Upper lobe of left lung (tissue), 6 donors: ENCODE measurements around the gene HNRNPM. TPM values are rescaled to one million over a fixed set of nuclear protein-coding genes. Genes with fewer than 3 reads are reported as not detected.
"Not testable (repeated sequence)": the region's sequence is repeated elsewhere in the genome, so short reads cannot be mapped to it uniquely, and the experiment has no call there.

Experiments used
- ATAC-seq, 2 donors: fragments of 200-7000 bp; cut with Tn5 transposase; one replicate each; pipeline ENCODE4 v1.9.1; 2022; ENCODE audit warnings: mild to moderate bottlenecking in 2 of 2, moderate library complexity in 2 of 2; ENCODE audit not compliant: low FRiP score in 2 of 2
- DNase-seq, 2 donors: peaks; one replicate each; pipeline ENCODE4 v3.0.0-alpha.2; 2019 to 2020
- H3K27ac ChIP-seq, 4 donors: fragments of 200-600 bp; sonication (generic); one replicate each; pipeline ENCODE4 v1.5.1; 2016 to 2019
- H3K27me3 ChIP-seq, 4 donors: fragments of 200-600 bp; sonication (generic); one replicate each; pipeline ENCODE4 v1.5.1; 2017 to 2019
- H3K36me3 ChIP-seq, 4 donors: fragments of 200-600 bp; sonication (generic); one replicate each; pipeline ENCODE4 v1.5.1; 2016 to 2019
- H3K4me1 ChIP-seq, 4 donors: fragments of 200-600 bp; sonication (generic); one replicate each; pipeline ENCODE4 v1.5.1; 2018 to 2019
- H3K4me3 ChIP-seq, 4 donors: fragments of 200-600 bp; sonication (generic); one replicate each; pipeline ENCODE4 v1.5.1; 2017 to 2019; ENCODE audit warnings: mild to moderate bottlenecking in 2 of 4, moderate library complexity in 1 of 4
- H3K9me3 ChIP-seq, 4 donors: fragments of 200-600 bp; sonication (generic); one replicate each; pipeline ENCODE4 v1.5.1; 2018 to 2019
- EP300 ChIP-seq, 4 donors: sonication (generic); formaldehyde crosslinking; IDR thresholded peaks; one replicate each; pipeline ENCODE4 v1.5.1; 2017; ENCODE audit warnings: antibody characterized with exemption in 4 of 4, control low read depth in 2 of 4
- POLR2A ChIP-seq, 4 donors: fragments of 450-650 bp; IDR thresholded peaks; one replicate each; pipeline ENCODE4 v1.5.1; 2016 to 2017; ENCODE audit warnings: antibody characterized with exemption in 4 of 4, mild to moderate bottlenecking in 2 of 4
- POLR2AphosphoS5 ChIP-seq, 2 donors: sonication (generic); formaldehyde crosslinking; IDR thresholded peaks; one replicate each; pipeline ENCODE4 v1.5.1; 2017; ENCODE audit warnings: antibody characterized with exemption in 2 of 2
- WGBS, 2 donors: methylation state at CpG; one replicate each; pipeline ENCODE4 v1.1.5; 2017 to 2018; 5-methylcytosine and 5-hydroxymethylcytosine counted together
- total RNA-seq, 6 donors: library from RNA; depleted of rRNA in 4 of 6; stranded (reverse); fragments of >200 nt in 4 of 6; gene quantifications; one replicate each; pipeline versions ENCODE4 v1.1.0 to v1.2.1, GENCODE V29; 2016 to 2021
- TF ChIP-seq, protein P1 (sequence below), 6 experiments: fragments of 450-650 bp in 4 of 6; fragments of 200-600 bp in 2 of 6; sonication (generic) in 2 of 6; IDR thresholded peaks; one replicate each; pipeline ENCODE4 v1.5.1; 2016 to 2019; ENCODE audit warnings: antibody characterized with exemption in 6 of 6
- donor health status: DM: no; HTN: no; CAD: no; lungs with moderate emphysema.
- donor health status: DM: no; HTN: yes; CAD: no; lungs with severe emphysema.

The HNRNPM gene
- total RNA-seq, 6 donors from 2014 or later = 95.2 to 188 (median 149) TPM

DNA sequence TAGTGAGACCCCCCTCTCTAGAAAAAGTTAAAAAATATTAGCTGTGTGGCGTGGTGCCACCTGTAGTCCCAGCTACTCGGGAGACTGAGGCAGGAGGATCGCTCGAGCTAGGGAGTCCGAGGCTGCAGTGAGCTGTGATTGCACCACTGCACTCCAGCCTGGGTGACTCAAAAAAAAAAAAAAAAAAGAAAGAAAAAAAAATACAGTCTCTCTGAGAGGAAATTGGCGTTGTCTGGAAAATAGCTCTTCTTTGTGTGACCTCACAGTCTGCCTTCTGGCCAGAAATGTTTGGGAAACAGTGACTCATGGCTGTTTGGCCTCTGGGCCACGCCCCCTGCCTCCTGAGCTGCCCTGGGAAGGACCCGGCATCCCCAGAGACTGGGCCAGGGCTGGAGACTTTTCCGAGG is 21.0 kb upstream of the HNRNPM start:
- H3K36me3 ChIP-seq = peaks cover 0 to 30% (median 17%) of the 10 kb centered on the region in 4 donors
- peak; percentile 92 to 96 for ATAC-seq
- TF ChIP-seq POLR2A (IDR thresholded peaks at IDR 0.05) (no peak), POLR2AphosphoS5 (IDR thresholded peaks at IDR 0.05) (peak; percentile 74 to 87), EP300 (IDR thresholded peaks at IDR 0.05) (peak in 2 of 4 donors; percentile 42 to 77)
- 33 to 38% methylated on average over 9 of the region's 9 CpGs for WGBS, 2 donors
- no peaks in the 10 kb centered on the region for H3K9me3 ChIP-seq
- peak overlapping the region; percentile 78 to 83 (median 82) for H3K27ac ChIP-seq
- peak; percentile 65 to 88 for DNase-seq
- H3K4me1 ChIP-seq = peaks cover 17 to 24% (median 20%) of the 10 kb centered on the region in 4 donors
- no peaks in the 10 kb centered on the region for H3K27me3 ChIP-seq
- H3K4me3 ChIP-seq = peak overlapping the region in 1 of 4 donors; percentile 11

DNA sequence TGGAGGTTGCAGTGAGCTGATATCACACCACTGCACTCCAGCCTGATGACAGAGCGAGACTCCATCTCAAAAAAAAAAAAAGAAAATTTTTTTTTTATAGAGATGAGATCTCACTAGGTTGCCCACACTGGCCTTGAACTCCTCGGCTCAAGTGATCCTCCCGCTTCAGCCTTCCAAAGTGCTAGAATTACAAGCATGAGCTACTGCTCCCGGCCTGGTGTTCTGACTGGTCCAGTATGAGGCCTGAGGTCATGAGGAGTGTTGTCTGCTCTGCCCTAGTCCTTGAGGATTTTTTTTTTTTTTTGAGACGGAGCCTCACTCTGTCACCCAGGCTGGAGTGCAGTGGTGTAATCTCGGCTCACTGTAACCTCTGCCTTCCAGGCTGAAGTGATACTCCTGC is 19.4 kb upstream of the HNRNPM start:
- Histone ChIP-seq H3K36me3 (peaks cover 0 to 33% (median 20%) of the 10 kb centered on the region in 4 donors), H3K4me1 (peaks cover 17 to 20% (median 17%) of the 10 kb centered on the region in 4 donors)
- 95 to 98% methylated on average over 6 of the region's 6 CpGs for WGBS, 2 donors
- H3K27ac ChIP-seq, H3K4me3 ChIP-seq, H3K9me3 ChIP-seq, H3K27me3 ChIP-seq, ATAC-seq, DNase-seq: not testable (repeated sequence)

- whole genome bisulfite sequencing, 2 donors = 91 to 94% methylated on average over 3 to 7 of the region's 7 CpGs
- Histone ChIP-seq H3K36me3 (peaks cover 0 to 41% (median 27%) of the 10 kb centered on the region in 4 donors), H3K4me3 (no peak overlapping the region), H3K27ac (no peak overlapping the region), H3K4me1 (peaks cover 17 to 20% (median 17%) of the 10 kb centered on the region in 4 donors), H3K9me3 (no peaks in the 10 kb centered on the region), H3K27me3 (no peaks in the 10 kb centered on the region)
- TF ChIP-seq EP300 (IDR thresholded peaks at IDR 0.05) (no peak), POLR2A (IDR thresholded peaks at IDR 0.05) (no peak), POLR2AphosphoS5 (IDR thresholded peaks at IDR 0.05) (no peak)
- TF ChIP-seq, protein P1, sequence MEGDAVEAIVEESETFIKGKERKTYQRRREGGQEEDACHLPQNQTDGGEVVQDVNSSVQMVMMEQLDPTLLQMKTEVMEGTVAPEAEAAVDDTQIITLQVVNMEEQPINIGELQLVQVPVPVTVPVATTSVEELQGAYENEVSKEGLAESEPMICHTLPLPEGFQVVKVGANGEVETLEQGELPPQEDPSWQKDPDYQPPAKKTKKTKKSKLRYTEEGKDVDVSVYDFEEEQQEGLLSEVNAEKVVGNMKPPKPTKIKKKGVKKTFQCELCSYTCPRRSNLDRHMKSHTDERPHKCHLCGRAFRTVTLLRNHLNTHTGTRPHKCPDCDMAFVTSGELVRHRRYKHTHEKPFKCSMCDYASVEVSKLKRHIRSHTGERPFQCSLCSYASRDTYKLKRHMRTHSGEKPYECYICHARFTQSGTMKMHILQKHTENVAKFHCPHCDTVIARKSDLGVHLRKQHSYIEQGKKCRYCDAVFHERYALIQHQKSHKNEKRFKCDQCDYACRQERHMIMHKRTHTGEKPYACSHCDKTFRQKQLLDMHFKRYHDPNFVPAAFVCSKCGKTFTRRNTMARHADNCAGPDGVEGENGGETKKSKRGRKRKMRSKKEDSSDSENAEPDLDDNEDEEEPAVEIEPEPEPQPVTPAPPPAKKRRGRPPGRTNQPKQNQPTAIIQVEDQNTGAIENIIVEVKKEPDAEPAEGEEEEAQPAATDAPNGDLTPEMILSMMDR (IDR thresholded peaks at IDR 0.05) = no peak
- ATAC-seq (no peak), DNase-seq (no peak)
Measured at GRCh38 chr19:8426283-8426682, 18.5 kb upstream of the HNRNPM start.

DNA sequence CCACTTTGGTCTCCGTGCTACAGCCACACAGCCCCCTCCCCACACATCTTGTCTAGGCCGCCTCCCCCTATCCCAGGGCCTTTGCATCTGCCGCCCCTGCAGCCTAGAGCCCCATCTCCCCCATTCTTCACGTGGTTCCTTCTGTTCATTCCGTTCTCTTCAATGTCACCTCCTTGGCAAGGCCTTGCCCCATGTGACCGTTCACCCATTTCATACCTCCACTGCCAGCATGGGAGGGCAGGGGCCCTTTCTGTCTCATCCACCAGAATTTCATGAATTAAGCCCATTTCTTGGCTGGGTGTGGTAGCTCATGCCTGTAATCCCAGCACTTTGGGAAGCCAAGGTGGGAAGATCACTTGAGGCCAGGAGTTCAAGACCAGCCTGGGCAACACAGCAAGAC is 15.7 kb upstream of the HNRNPM start:
- TF ChIP-seq POLR2A (IDR thresholded peaks at IDR 0.05) (no peak), EP300 (IDR thresholded peaks at IDR 0.05) (no peak), POLR2AphosphoS5 (IDR thresholded peaks at IDR 0.05) (no peak)
- TF ChIP-seq, protein P1 (IDR thresholded peaks at IDR 0.05) = no peak
- DNase-seq (no peak), ATAC-seq (no peak)
- Histone ChIP-seq H3K36me3 (peaks cover 0 to 32% (median 17%) of the 10 kb centered on the region in 4 donors), H3K4me1 (peaks cover 6 to 13% (median 12%) of the 10 kb centered on the region in 4 donors), H3K4me3 (no peak overlapping the region), H3K27me3 (no peaks in the 10 kb centered on the region), H3K9me3 (no peaks in the 10 kb centered on the region), H3K27ac (no peak overlapping the region)
- 93 to 94% methylated on average over 6 of the region's 6 CpGs for WGBS, 2 donors

DNA sequence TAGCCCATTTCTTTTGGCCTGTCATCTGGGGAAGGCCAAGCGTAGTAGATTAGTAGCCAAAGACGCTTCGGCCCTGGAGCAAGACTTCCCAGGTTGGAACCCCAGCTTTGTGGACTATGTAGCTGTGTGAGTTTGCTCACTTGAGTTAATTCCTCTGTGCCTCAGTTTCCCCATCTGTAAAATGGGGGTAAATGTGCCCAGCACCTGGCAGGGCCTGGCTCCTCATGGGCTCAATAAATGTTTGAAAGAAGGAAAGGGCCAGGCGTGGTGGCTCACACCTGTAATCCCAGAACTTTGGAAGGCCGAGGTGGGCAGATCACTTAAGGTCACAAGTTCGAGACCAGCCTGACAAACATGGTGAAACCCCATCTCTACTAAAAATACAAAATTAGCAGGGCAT is 14.9 kb upstream of the HNRNPM start:
- TF ChIP-seq POLR2A (IDR thresholded peaks at IDR 0.05) (no peak), POLR2AphosphoS5 (IDR thresholded peaks at IDR 0.05) (no peak), EP300 (IDR thresholded peaks at IDR 0.05) (no peak)
- TF ChIP-seq, protein P1 (IDR thresholded peaks at IDR 0.05) = no peak
- Histone ChIP-seq H3K4me3 (no peak overlapping the region), H3K4me1 (peaks cover 0 to 14% (median 10%) of the 10 kb centered on the region in 4 donors), H3K36me3 (peaks cover 0 to 31% (median 17%) of the 10 kb centered on the region in 4 donors), H3K27ac (no peak overlapping the region), H3K9me3 (no peaks in the 10 kb centered on the region), H3K27me3 (no peaks in the 10 kb centered on the region)
- 94 to 97% methylated on average over 6 of the region's 6 CpGs for whole genome bisulfite sequencing, 2 donors
- no peak for ATAC-seq
- no peak for DNase-seq

- DNase-seq (peak in 1 of 2 donors; percentile 70), ATAC-seq (no peak)
- H3K4me1 ChIP-seq = peaks cover 0 to 12% (median 10%) of the 10 kb centered on the region in 4 donors
- H3K27me3 ChIP-seq = no peaks in the 10 kb centered on the region
- WGBS, 2 donors = 85 to 96% methylated on average over 7 to 19 of the region's 20 CpGs
- H3K4me3 ChIP-seq = no peak overlapping the region
- no peak for TF ChIP-seq POLR2AphosphoS5 (IDR thresholded peaks at IDR 0.05)
- TF ChIP-seq, protein P1 (IDR thresholded peaks at IDR 0.05) = no peak
- no peak for TF ChIP-seq EP300 (IDR thresholded peaks at IDR 0.05)
- TF ChIP-seq POLR2A (IDR thresholded peaks at IDR 0.05) = no peak
- no peak overlapping the region for H3K27ac ChIP-seq
- H3K36me3 ChIP-seq = peaks cover 0 to 28% (median 17%) of the 10 kb centered on the region in 4 donors
- no peaks in the 10 kb centered on the region for H3K9me3 ChIP-seq
Measured at GRCh38 chr19:8430650-8431049, 14.1 kb upstream of the HNRNPM start.
